Neural cell (in vitro differentiated cells): ENCODE data around the gene PAX2.

Experiments
- CTCF ChIP-seq: fragments of 450-650 bp; IDR thresholded peaks from 2 replicates; pipeline ENCODE4 v1.5.1; 2014; ENCODE audit warnings: antibody characterized with exemption, mild to moderate bottlenecking, moderate library complexity; ENCODE audit not compliant: poor library complexity, severe bottlenecking
- EZH2 ChIP-seq: fragments of 200-600, 300-800 bp; shearing (Covaris generic), sonication (generic); IDR thresholded peaks from 2 replicates; pipeline ENCODE4 v1.6.1; 2014; ENCODE audit warnings: antibody characterized with exemption, low read length, borderline replicate concordance, mild to moderate bottlenecking; ENCODE audit not compliant: insufficient read depth, poor library complexity, severe bottlenecking
- POLR2AphosphoS5 ChIP-seq: IDR thresholded peaks from 2 replicates; pipeline ENCODE4 v1.6.1; 2012
- RAD21 ChIP-seq: fragments of 450-650 bp; conservative IDR thresholded peaks from 2 replicates; pipeline ENCODE4 v1.6.1; 2014; ENCODE audit warnings: antibody characterized with exemption, mild to moderate bottlenecking, moderate library complexity
- TAF1 ChIP-seq: IDR thresholded peaks from 2 replicates; pipeline ENCODE4 v1.6.1; 2012; ENCODE audit warnings: low read depth

GRCh38 chr10:100826031-100826651 lies 80.8 kb downstream of the PAX2 start:
- no peak for TF ChIP-seq CTCF
- no peak for TF ChIP-seq EZH2
- no peak for TF ChIP-seq RAD21
- no peak for TF ChIP-seq POLR2AphosphoS5
- no peak for TF ChIP-seq TAF1
